Panc1 (cell line): ENCODE measurements around the gene ARSI. TPM values are rescaled to one million over a fixed set of nuclear protein-coding genes. Genes with fewer than 3 reads are reported as not detected.

Source experiments
- ATAC-seq: fragments of 200-7000 bp; cut with Tn5 transposase; 2 replicates; pipeline ENCODE4 v1.9.1; 2020; ENCODE audit warnings: mild to moderate bottlenecking, moderate library complexity
- BruUV-seq: library from RNA; stranded (reverse); fragments of 400-500 nt; replicated peaks from 2 replicates; lab custom pipeline; 2021; lab: Mats Ljungman, UMichigan
- CTCF ChIA-PET: fragments of 300-600 bp; sonication (Branson Sonifier 250); formaldehyde crosslinking; loops from one replicate; lab custom pipeline; 2022; ENCODE audit warnings: antibody characterized with exemption; lab: Charles Lee
- POLR2A ChIA-PET: fragments of 300-600 bp; sonication (Branson Sonifier 250); formaldehyde crosslinking; loops from one replicate; lab custom pipeline; 2022; ENCODE audit warnings: antibody characterized with exemption; lab: Charles Lee
- DNase-seq: peaks from one replicate; pipeline ENCODE4 v3.0.0-alpha.2; 2010; ENCODE audit warnings: low read depth, low spot score
- H3K27ac ChIP-seq: 2 replicates; pipeline ENCODE4 v1.5.1; 2011; ENCODE audit warnings: mild to moderate bottlenecking, low read length, inconsistent platforms
- H3K27me3 ChIP-seq: fragments of 200-500 bp; sonication (Bioruptor generic); 2 replicates; pipeline ENCODE4 v1.6.0; 2014; ENCODE audit warnings: low read length, inconsistent platforms; ENCODE audit not compliant: control insufficient read depth, insufficient read depth
- H3K36me3 ChIP-seq: fragments of 200-500 bp; sonication (Bioruptor generic); 2 replicates; pipeline ENCODE4 v1.5.1; 2014; ENCODE audit warnings: inconsistent platforms, mild to moderate bottlenecking, low read length, moderate library complexity; ENCODE audit not compliant: control insufficient read depth, insufficient read depth
- H3K4me1 ChIP-seq: 2 replicates; pipeline ENCODE4 v1.5.1; 2011; ENCODE audit warnings: inconsistent platforms, mild to moderate bottlenecking, low read length, moderate library complexity; ENCODE audit not compliant: control insufficient read depth, insufficient read depth
- H3K4me3 ChIP-seq, 2 experiments: 2 replicates each; pipeline ENCODE4 v1.5.1; 2011 to 2012; ENCODE audit warnings: low read depth in 2 of 2, low read length in 2 of 2, mild to moderate bottlenecking in 2 of 2, inconsistent platforms in 1 of 2, moderate library complexity in 1 of 2
- H3K9me3 ChIP-seq: fragments of 200-500 bp; sonication (Bioruptor generic); 2 replicates; pipeline ENCODE4 v1.5.1; 2014; ENCODE audit warnings: low read depth, mild to moderate bottlenecking, inconsistent platforms, low read length, moderate library complexity; ENCODE audit not compliant: control insufficient read depth, insufficient read depth
- CTCF ChIP-seq: fragments of 450-650 bp; IDR thresholded peaks from 2 replicates; pipeline ENCODE4 v1.5.1; 2017; ENCODE audit warnings: mild to moderate bottlenecking
- POLR2AphosphoS5 ChIP-seq: IDR thresholded peaks from 2 replicates; pipeline ENCODE4 v1.6.1; 2012; ENCODE audit warnings: mild to moderate bottlenecking, low read depth, low read length, moderate library complexity
- REST ChIP-seq, 2 experiments: IDR thresholded peaks; 2 replicates each; pipeline ENCODE4 v1.6.1; 2011 to 2012; ENCODE audit warnings: low read depth in 2 of 2, control low read depth in 1 of 2, low read length in 1 of 2, mild to moderate bottlenecking in 1 of 2, moderate library complexity in 1 of 2; ENCODE audit not compliant: insufficient read depth in 1 of 2
- SIN3A ChIP-seq: IDR thresholded peaks from 2 replicates; pipeline ENCODE4 v1.6.1; 2012; ENCODE audit warnings: low read depth, mild to moderate bottlenecking, low read length, moderate library complexity, borderline replicate concordance; ENCODE audit not compliant: insufficient read depth
- TCF7L2 ChIP-seq: IDR thresholded peaks from 2 replicates; pipeline ENCODE4 v1.6.1; 2011; ENCODE audit warnings: mild to moderate bottlenecking, low read depth, low read length, inconsistent platforms
- in situ Hi-C: cut with HindIII; loops from 2 replicates; pipeline ENCODE4 v1.10.0; 2016; ENCODE audit warnings: low sequenced_read_pairs, low pct_unique_long_range_greater_than_20kb
- intact Hi-C: fragments of 100-400 bp; cut with micrococcal nuclease; formaldehyde crosslinking; loops from one replicate; pipeline ENCODE4 v1.10.0; 2022; ENCODE audit not compliant: unreplicated experiment
- total RNA-seq: library from RNA; stranded (reverse); gene quantifications from one replicate; pipeline ENCODE4 v1.2.1, GENCODE V29; 2021; ENCODE audit not compliant: unreplicated experiment

Gene ARSI
- total RNA-seq, 1 experiment from 2014 or later, result 18.6 TPM

- no TSS peak for BruUV-seq
- in situ Hi-C loops, result no loop called here
- Histone ChIP-seq H3K27ac (no peak overlapping the region), H3K27me3 (no peaks in the 10 kb centered on the region), H3K4me3 (no peak overlapping the region), H3K9me3 (no peaks in the 10 kb centered on the region), H3K36me3 (no peaks in the 10 kb centered on the region), H3K4me1 (0 out of 2 replicates have a peak, but pooled peaks cover under 1% of the 10 kb centered on the region)
- intact Hi-C loops, result no loop called here
- TF ChIP-seq SIN3A (no peak), CTCF (no peak), POLR2AphosphoS5 (no peak), REST (IDR thresholded peaks at IDR 0.05; ENCODE audit: insufficient read depth in 1 of 2, low read depth in 2 of 2, low read length in 1 of 2) (no peak), TCF7L2 (no peak)
- POLR2A ChIA-PET, result no interaction called here
- ATAC-seq (peak; percentile 28; the same call in 1 of the 2 replicates), DNase-seq (no peak)
- CTCF ChIA-PET, result no interaction called here
These were observed 6.6 kb upstream of the ARSI start for GRCh38 chr5:150309101-150309885.

GRCh38 chr5:150307617-150308426 lies 5.1 kb upstream of the ARSI start:
- peaks cover 7% of the 10 kb centered on the region; the same call in 1 of the 2 replicates for H3K4me1 ChIP-seq
- DNase-seq, result no peak
- H3K36me3 ChIP-seq, result no peaks in the 10 kb centered on the region
- H3K9me3 ChIP-seq, result no peaks in the 10 kb centered on the region
- H3K27ac ChIP-seq, result no peak overlapping the region
- intact Hi-C loops, result no loop called here
- BruUV-seq, result no TSS peak
- ChIA-PET CTCF (interaction anchor here (0.7 kb wide), 1 partner anchor 45 kb away, joined by 3 read pairs; no protein-coding TSS in a partner anchor), POLR2A (no interaction called here)
- no peaks in the 10 kb centered on the region for H3K27me3 ChIP-seq
- in situ Hi-C loops, result no loop called here
- TF ChIP-seq REST (IDR thresholded peaks at IDR 0.05; ENCODE audit: insufficient read depth in 1 of 2, low read depth in 2 of 2, low read length in 1 of 2) (no peak), POLR2AphosphoS5 (no peak), TCF7L2 (no peak), SIN3A (no peak), CTCF (no peak)
- no peak overlapping the region for H3K4me3 ChIP-seq
- ATAC-seq, result no peak
